K562 (cell line): ENCODE data around the gene AP5Z1. TPM values are rescaled to one million over a fixed set of nuclear protein-coding genes. Genes with fewer than 3 reads are reported as not detected.

Source experiments
- ATAC-seq: fragments of 200-7000 bp; cut with Tn5 transposase; 3 replicates; pipeline ENCODE4 v1.9.1; 2020; ENCODE audit warnings: moderate library complexity
- BruUV-seq: library from RNA; stranded (reverse); fragments of 400-500 nt; replicated peaks from 2 replicates; lab custom pipeline; 2021; lab: Mats Ljungman, UMichigan
- CTCF ChIA-PET: fragments of 300-600 bp; formaldehyde crosslinking; extraction: SDS; loops from one replicate; lab custom pipeline; 2021; ENCODE audit warnings: low intra/inter-chr PET ratio; lab: Yijun Ruan, JAX
- POLR2A ChIA-PET: fragments of 300-600, 350-650 bp; sonication (Branson Sonifier 250); formaldehyde crosslinking; extraction: SDS; loops from one replicate; lab custom pipeline; 2021; ENCODE audit warnings: antibody characterized with exemption, inconsistent platforms; lab: Yijun Ruan, JAX
- DNase-seq, 4 experiments: peaks; one replicate each; pipeline versions ENCODE4 v3.0.0 to v3.0.0-alpha.2; 2011 to 2018; ENCODE audit warnings: low spot score in 3 of 4, mixed read lengths in 3 of 4; ENCODE audit errors: extremely low read depth in 1 of 4
- FAIRE-seq: peaks from 2 replicates; lab custom pipeline; 2011; peaks lifted over from hg19 to GRCh38; lab: Jason Lieb, UNC
- H2AFZ ChIP-seq: 2 replicates; pipeline ENCODE4 v1.6.0; 2011; ENCODE audit warnings: low read depth, low read length, control low read depth, inconsistent platforms
- H3K27ac ChIP-seq: fragments of 200-600 bp; 3 replicates; pipeline ENCODE4 v1.8.0; 2011; ENCODE audit warnings: low read depth, mild to moderate bottlenecking, control low read depth, inconsistent platforms, low read length, moderate library complexity, mixed read lengths; ENCODE audit errors: extremely low read depth
- H3K27me3 ChIP-seq, 2 experiments: fragments of 300-600 bp in 1 of 2; 2 replicates in 1 of 2; 3 replicates in 1 of 2; pipeline versions ENCODE4 v1.6.0 to v1.8.0; 2011; ENCODE audit warnings: inconsistent platforms in 2 of 2, low read length in 2 of 2, mild to moderate bottlenecking in 1 of 2, mixed read lengths in 1 of 2, moderate library complexity in 1 of 2; ENCODE audit not compliant: control insufficient read depth in 2 of 2, insufficient read depth in 2 of 2
- H3K36me3 ChIP-seq: fragments of 300-600 bp; 3 replicates; pipeline ENCODE4 v1.8.0; 2011; ENCODE audit warnings: mild to moderate bottlenecking, low read length, inconsistent platforms; ENCODE audit not compliant: control insufficient read depth, insufficient read depth
- H3K4me1 ChIP-seq, 2 experiments: fragments of 200-600 bp in 1 of 2; replicated peaks in 1 of 2; 2 replicates in 1 of 2; 3 replicates in 1 of 2; pipeline versions ENCODE4 v1.5.1 to v1.8.0; 2011; ENCODE audit warnings: inconsistent platforms in 2 of 2, low read length in 2 of 2, mild to moderate bottlenecking in 1 of 2, mixed read lengths in 1 of 2, moderate library complexity in 1 of 2; ENCODE audit not compliant: control insufficient read depth in 2 of 2, insufficient read depth in 2 of 2
- H3K4me2 ChIP-seq: 2 replicates; pipeline ENCODE4 v1.6.1; 2011; ENCODE audit warnings: low read length, control low read depth, inconsistent platforms, mixed read lengths; ENCODE audit not compliant: insufficient read depth
- H3K4me3 ChIP-seq: fragments of 200-600 bp; sonication (generic), shearing (Covaris generic); 2 replicates; pipeline ENCODE4 v1.5.1; 2016; ENCODE audit warnings: control low read depth, inconsistent platforms
- H3K79me2 ChIP-seq: fragments of 200-600 bp; 3 replicates; pipeline ENCODE4 v1.8.0; 2011; ENCODE audit warnings: low read length, inconsistent platforms; ENCODE audit not compliant: control insufficient read depth, insufficient read depth
- H3K9ac ChIP-seq, 2 experiments: 2 replicates each; pipeline versions ENCODE4 v1.6.0 to v1.6.1; 2011; ENCODE audit warnings: low read depth in 2 of 2, low read length in 2 of 2, control low read depth in 1 of 2, inconsistent platforms in 1 of 2, mild to moderate bottlenecking in 1 of 2, mixed read lengths in 1 of 2; ENCODE audit not compliant: insufficient read depth in 1 of 2
- H3K9me1 ChIP-seq: one replicate; pipeline ENCODE4 v1.6.0; 2011; ENCODE audit warnings: inconsistent platforms, mild to moderate bottlenecking, low read length, moderate library complexity; ENCODE audit not compliant: control insufficient read depth, insufficient read depth
- H3K9me3 ChIP-seq: replicated peaks from 2 replicates; pipeline ENCODE4 v1.5.1; 2011; ENCODE audit warnings: low read depth, low read length, inconsistent platforms; ENCODE audit not compliant: control insufficient read depth, insufficient read depth
- H4K20me1 ChIP-seq: replicated peaks from 2 replicates; pipeline ENCODE4 v1.6.1; 2011; ENCODE audit warnings: low read length, inconsistent platforms, mixed read lengths; ENCODE audit not compliant: control insufficient read depth, insufficient read depth
- CTBP1 ChIP-seq: fragments of 450-650 bp; IDR thresholded peaks from 2 replicates; pipeline ENCODE4 v1.6.1; 2016; ENCODE audit warnings: borderline replicate concordance
- POLR2G ChIP-seq: fragments of 200-400 bp; formaldehyde crosslinking; IDR thresholded peaks from 2 replicates; pipeline ENCODE4 v1.6.1; 2017; ENCODE audit warnings: low read depth, mild to moderate bottlenecking, antibody characterized with exemption, low read length, moderate library complexity
- PRPF4 ChIP-seq: fragments of 200-400 bp; formaldehyde crosslinking; IDR thresholded peaks from one replicate; pipeline ENCODE4 v1.6.1; 2017; ENCODE audit warnings: low read length, low read depth, mild to moderate bottlenecking; ENCODE audit not compliant: insufficient read depth, poor library complexity, severe bottlenecking
- RBFOX2 ChIP-seq: fragments of 200-400 bp; formaldehyde crosslinking; IDR thresholded peaks from 2 replicates; pipeline ENCODE4 v1.6.1; 2017; ENCODE audit warnings: low read depth, mild to moderate bottlenecking, low read length, moderate library complexity
- SMAD4 ChIP-seq: fragments of 250-450 bp; sonication (Bioruptor Pico); conservative IDR thresholded peaks from 2 replicates; pipeline ENCODE4 v1.8.0; 2021; ENCODE audit warnings: inconsistent platforms, mild to moderate bottlenecking, moderate library complexity
- SRSF3 ChIP-seq: fragments of 200-400 bp; formaldehyde crosslinking; IDR thresholded peaks from 2 replicates; pipeline ENCODE4 v1.6.1; 2016; ENCODE audit warnings: mild to moderate bottlenecking, low read length, moderate library complexity; ENCODE audit not compliant: insufficient read depth
- TFAP4 ChIP-seq: sonication (generic); formaldehyde crosslinking; IDR thresholded peaks from 2 replicates; pipeline ENCODE4 v1.8.0; 2022; ENCODE audit warnings: missing genetic modification reagents, mild to moderate bottlenecking, moderate library complexity, borderline replicate concordance
- WGBS: fragments of 100-300 bp; shearing (Covaris generic); methylation state at CpG from one replicate; pipeline ENCODE4 v1.1.6; 2016; ENCODE audit warnings: low coverage, mixed read lengths; ENCODE audit not compliant: insufficient coverage; ENCODE audit errors: missing lambda C conversion rate; 5-methylcytosine and 5-hydroxymethylcytosine counted together
- in situ Hi-C: fragments of 300-500 bp; cut with MboI; formaldehyde crosslinking; loops from 4 replicates; pipeline ENCODE4 v1.15.0; 2018; ENCODE audit warnings: inconsistent platforms, mixed read lengths
- intact Hi-C: fragments of 100-400 bp; cut with micrococcal nuclease; formaldehyde crosslinking; loops from 2 replicates; pipeline ENCODE4 v1.14.2; 2022
- polyA plus RNA-seq, 8 experiments: library from polyadenylated mRNA; depleted of rRNA in 4 of 8; stranded (reverse) in 5 of 8; unstranded in 3 of 8; fragments of >200 nt; fragmentation: Nextera tagmentation in 2 of 8; fragmentation: Illumina TruSeq in 1 of 8; extraction: Ambion mirVana in 2 of 8; extraction: Trizol in 1 of 8; gene quantifications; 2 replicates each; pipeline versions ENCODE4 v1.2.1 to v1.2.3, GENCODE V29; 2011 to 2014; ENCODE audit warnings: inconsistent platforms in 1 of 8, missing spikeins in 1 of 8
- total RNA-seq, 7 experiments: library from RNA; depleted of rRNA in 6 of 7; stranded (reverse); fragments of >200 nt in 6 of 7; fragmentation: Illumina TruSeq in 2 of 7; extraction: Trizol in 2 of 7; gene quantifications; 2 replicates each; pipeline versions ENCODE4 v1.2.1 to v1.2.3, GENCODE V29; 2011 to 2021; ENCODE audit warnings: low replicate concordance in 1 of 7

The AP5Z1 gene
- total and polyA plus RNA-seq, 9 of the 15 experiments (the other 6 are each of a cell fraction or from before 2014, with no cell fraction given), result 0.06 to 31.1 (median 6.4) TPM

GRCh38 chr7:4784799-4785198 is 9.4 kb downstream of the AP5Z1 start:
- peaks cover 58% of the 10 kb centered on the region; the same call in 1 of the 3 replicates for H3K36me3 ChIP-seq
- FAIRE-seq (no peak), ATAC-seq (no peak), DNase-seq (no peak)
- WGBS, result 84% methylated on average over 16 of the region's 19 CpGs
- ChIA-PET POLR2A (interaction anchor here (0.6 to 1.2 kb wide), 3 partner anchors 9 to 665 kb away, joined by 3 to 8 read pairs (median 3); partner anchors contain the start of gene AP5Z1), CTCF (no interaction called here)
- TF ChIP-seq POLR2G, result peak; percentile 59
- 0 out of 2 replicates have a peak, but pooled peaks have one; percentile 5 for TF ChIP-seq RBFOX2
- no peak for TF ChIP-seq SMAD4 (CRISPR knock-in tag)
- no peak overlapping the region for H3K4me2 ChIP-seq
- BruUV-seq, result no TSS peak
- peaks cover 0 to 23% of the 10 kb centered on the region in 2 experiments; a peak in 2 of 5 replicates for H3K4me1 ChIP-seq
- no peaks in the 10 kb centered on the region for H3K27me3 ChIP-seq
- H3K79me2 ChIP-seq, result no peaks in the 10 kb centered on the region; the same call in 2 of the 3 replicates
- intact Hi-C loops (no loop called here), in situ Hi-C loops (no loop called here)
- no peak overlapping the region for H2AFZ ChIP-seq
- H4K20me1 ChIP-seq, result no peaks in the 10 kb centered on the region
- H3K9me3 ChIP-seq, result no peaks in the 10 kb centered on the region
- H3K9me1 ChIP-seq, result no peaks in the 10 kb centered on the region
- H3K27ac ChIP-seq, result no peak overlapping the region
- no peak overlapping the region for H3K4me3 ChIP-seq
- H3K9ac ChIP-seq, result no peak overlapping the region

GRCh38 chr7:4785371-4785770 is 9.9 kb downstream of the AP5Z1 start:
- Histone ChIP-seq H3K4me1 (peaks cover 0 to 23% of the 10 kb centered on the region in 2 experiments; a peak in 2 of 5 replicates), H3K4me3 (no peak overlapping the region), H2AFZ (no peak overlapping the region), H3K4me2 (no peak overlapping the region), H3K9me1 (no peaks in the 10 kb centered on the region), H4K20me1 (no peaks in the 10 kb centered on the region), H3K79me2 (no peaks in the 10 kb centered on the region), H3K36me3 (peaks cover 62% of the 10 kb centered on the region; the same call in 1 of the 3 replicates), H3K27me3 (no peaks in the 10 kb centered on the region), H3K9me3 (no peaks in the 10 kb centered on the region), H3K9ac (no peak overlapping the region), H3K27ac (no peak overlapping the region)
- ATAC-seq, result no peak
- no TSS peak for BruUV-seq
- WGBS, result 94% methylated on average over 7 of the region's 20 CpGs
- in situ Hi-C loops (no loop called here), intact Hi-C loops (no loop called here)
- no peak for DNase-seq
- TF ChIP-seq TFAP4 (CRISPR knock-in tag), result no peak
- no peak for TF ChIP-seq CTBP1
- TF ChIP-seq SRSF3, result no peak
- peak; percentile 15; the same call in 1 of the 2 replicates for TF ChIP-seq RBFOX2
- TF ChIP-seq POLR2G, result peak; percentile 51; the same call in 1 of the 2 replicates
- no peak for TF ChIP-seq PRPF4
- ChIA-PET CTCF (no interaction called here), POLR2A (interaction anchor here (0.7 kb wide), 1 partner anchor 13 kb away, joined by 4 read pairs; no protein-coding TSS in a partner anchor)
- no peak for FAIRE-seq
